Omental fat pad (tissue), 4 donors: Measurements from ENCODE around the gene FLOT1. TPM values are rescaled to one million over a fixed set of nuclear protein-coding genes. Genes with fewer than 3 reads are reported as not detected.

ENCODE experiments used
- ATAC-seq: fragments of 150-250 bp; one replicate; pipeline ENCODE4 v1.9.1; 2016; ENCODE audit warnings: mild to moderate bottlenecking, moderate library complexity; ENCODE audit not compliant: low FRiP score
- DNase-seq: peaks from one replicate; pipeline ENCODE4 v3.0.0-alpha.2; 2019; ENCODE audit warnings: low spot score
- total RNA-seq, 4 donors: library from RNA; depleted of rRNA; stranded (reverse); fragments of >200 nt; gene quantifications; one replicate each; pipeline ENCODE4 v1.1.0, GENCODE V29; 2016
- TF ChIP-seq, protein P1 (sequence below), 3 donors: fragments of 450-650 bp; IDR thresholded peaks; one replicate each; pipeline ENCODE4 v1.5.1; 2016 to 2017; ENCODE audit warnings: antibody characterized with exemption in 3 of 3, mild to moderate bottlenecking in 3 of 3, moderate library complexity in 2 of 3

Gene FLOT1
- total RNA-seq, 4 donors from 2014 or later = 90.2 to 156 (median 142) TPM

DNA sequence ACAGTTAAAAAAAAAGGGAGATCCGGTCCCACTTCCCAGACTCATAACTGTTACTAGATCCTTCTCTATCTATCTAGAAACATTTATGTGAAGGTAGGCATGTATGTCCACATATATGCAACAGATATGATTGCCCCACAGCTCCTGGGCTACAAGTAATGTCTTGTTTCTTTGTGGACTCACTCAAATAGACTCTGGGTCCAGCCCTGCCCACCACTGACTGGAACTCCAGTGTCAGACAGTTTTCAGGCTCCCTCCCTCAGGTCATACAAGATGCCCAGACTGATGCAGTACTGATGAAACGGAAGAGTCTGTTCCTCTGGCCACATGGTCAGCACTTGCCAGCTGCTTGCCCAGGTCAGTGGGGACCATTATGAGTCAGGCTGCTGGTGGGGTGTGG, 32.6 kb upstream of the FLOT1 start:
- ATAC-seq (no peak), DNase-seq (no peak)
- TF ChIP-seq, protein P1, sequence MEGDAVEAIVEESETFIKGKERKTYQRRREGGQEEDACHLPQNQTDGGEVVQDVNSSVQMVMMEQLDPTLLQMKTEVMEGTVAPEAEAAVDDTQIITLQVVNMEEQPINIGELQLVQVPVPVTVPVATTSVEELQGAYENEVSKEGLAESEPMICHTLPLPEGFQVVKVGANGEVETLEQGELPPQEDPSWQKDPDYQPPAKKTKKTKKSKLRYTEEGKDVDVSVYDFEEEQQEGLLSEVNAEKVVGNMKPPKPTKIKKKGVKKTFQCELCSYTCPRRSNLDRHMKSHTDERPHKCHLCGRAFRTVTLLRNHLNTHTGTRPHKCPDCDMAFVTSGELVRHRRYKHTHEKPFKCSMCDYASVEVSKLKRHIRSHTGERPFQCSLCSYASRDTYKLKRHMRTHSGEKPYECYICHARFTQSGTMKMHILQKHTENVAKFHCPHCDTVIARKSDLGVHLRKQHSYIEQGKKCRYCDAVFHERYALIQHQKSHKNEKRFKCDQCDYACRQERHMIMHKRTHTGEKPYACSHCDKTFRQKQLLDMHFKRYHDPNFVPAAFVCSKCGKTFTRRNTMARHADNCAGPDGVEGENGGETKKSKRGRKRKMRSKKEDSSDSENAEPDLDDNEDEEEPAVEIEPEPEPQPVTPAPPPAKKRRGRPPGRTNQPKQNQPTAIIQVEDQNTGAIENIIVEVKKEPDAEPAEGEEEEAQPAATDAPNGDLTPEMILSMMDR (IDR thresholded peaks at IDR 0.05) = no peak

DNA sequence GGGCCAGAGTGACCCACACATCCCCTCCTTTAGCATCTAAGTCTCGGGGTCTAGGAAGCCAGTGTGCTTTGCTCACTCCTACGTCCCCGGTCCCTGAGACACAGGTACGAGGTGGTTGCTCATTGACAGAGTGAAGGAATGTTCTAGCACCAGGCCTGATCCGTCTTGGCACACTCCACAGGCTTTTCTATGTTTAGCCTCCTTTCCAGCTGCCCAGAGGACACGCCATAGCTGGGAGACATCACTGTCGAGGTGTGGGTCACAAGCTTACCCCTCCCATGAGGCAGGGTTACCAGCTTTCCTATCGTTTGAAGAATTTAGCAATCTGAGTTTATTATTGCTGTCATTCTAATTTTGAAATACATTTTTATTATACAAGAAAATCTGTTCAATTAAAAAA, 32.2 kb upstream of the FLOT1 start:
- ATAC-seq (no peak), DNase-seq (no peak)
- TF ChIP-seq, protein P1 (IDR thresholded peaks at IDR 0.05) = no peak

GRCh38 chr6:30770592-30770991, 28.1 kb upstream of the FLOT1 start:
- TF ChIP-seq, protein P1 (IDR thresholded peaks at IDR 0.05) = no peak
- no peak for ATAC-seq
- DNase-seq = no peak

- TF ChIP-seq, protein P1 (IDR thresholded peaks at IDR 0.05) = no peak
- DNase-seq = no peak
- ATAC-seq = no peak
Measured at GRCh38 chr6:30769853-30770524, 27.5 kb upstream of the FLOT1 start.

GRCh38 chr6:30769088-30769852, 26.8 kb upstream of the FLOT1 start:
- ATAC-seq (peak; percentile 96), DNase-seq (peak; percentile 57)
- TF ChIP-seq, protein P1 (IDR thresholded peaks at IDR 0.05) = no peak

GRCh38 chr6:30768634-30769087, 26.2 kb upstream of the FLOT1 start:
- ATAC-seq (no peak), DNase-seq (no peak)
- TF ChIP-seq, protein P1 (IDR thresholded peaks at IDR 0.05) = no peak

GRCh38 chr6:30767944-30768301, 25.4 kb upstream of the FLOT1 start:
- TF ChIP-seq, protein P1 (IDR thresholded peaks at IDR 0.05) = no peak
- ATAC-seq (no peak), DNase-seq (no peak)
